ENCODE data around the gene RAB3C.

- TF ChIP-seq CTCF (conservative IDR thresholded peaks at IDR 0.05) (no peak), ZFX (IDR thresholded peaks at IDR 0.05) (no peak)
Measured at GRCh38 chr5:58710871-58711270, 128.0 kb downstream of the RAB3C start.
